NCI-H187 treated with DMSO at 0.1 percent for 48 hours (cell line): ENCODE data around the gene MAP3K19.
A peak's percentile ranks its signal among the peaks of the same experiment; 100 is the strongest.

Experiments used
- DNase-seq: peaks from one replicate; lab custom pipeline; 2025; lab: John Stamatoyannopoulos, UW

Gene MAP3K19

DNA sequence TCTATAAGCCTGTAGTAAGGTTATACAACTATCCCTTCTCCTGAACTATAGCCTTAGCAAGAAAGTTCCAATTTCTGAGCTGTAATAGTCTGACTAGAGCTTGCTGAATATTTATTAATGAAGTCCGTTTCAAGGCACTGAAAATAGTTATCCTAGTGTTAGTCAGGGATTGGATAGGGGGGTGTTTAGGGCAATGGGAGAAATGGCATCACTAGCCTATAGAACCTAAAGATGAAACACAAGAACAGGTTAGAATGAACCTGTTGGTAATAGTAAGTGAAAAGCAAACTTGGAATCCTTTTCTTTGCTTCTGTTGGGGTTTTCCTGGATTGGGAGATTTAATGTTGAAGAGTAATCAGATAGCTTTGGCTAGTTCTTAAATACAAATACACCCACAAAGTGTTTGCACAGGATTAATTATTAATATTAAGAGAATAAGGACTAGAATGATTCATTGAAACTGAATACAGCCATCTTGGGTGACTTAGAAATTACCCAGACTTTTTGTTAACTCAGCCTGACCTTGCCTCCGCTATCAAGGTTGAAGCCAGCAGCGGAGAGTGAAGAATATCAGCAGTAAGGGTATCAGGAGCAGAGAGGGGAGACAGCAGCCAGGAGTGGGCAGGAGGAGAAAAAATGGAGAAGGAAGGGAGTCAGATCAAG lies 114.3 kb downstream of the MAP3K19 start:
- DNase-seq, result no peak

DNA sequence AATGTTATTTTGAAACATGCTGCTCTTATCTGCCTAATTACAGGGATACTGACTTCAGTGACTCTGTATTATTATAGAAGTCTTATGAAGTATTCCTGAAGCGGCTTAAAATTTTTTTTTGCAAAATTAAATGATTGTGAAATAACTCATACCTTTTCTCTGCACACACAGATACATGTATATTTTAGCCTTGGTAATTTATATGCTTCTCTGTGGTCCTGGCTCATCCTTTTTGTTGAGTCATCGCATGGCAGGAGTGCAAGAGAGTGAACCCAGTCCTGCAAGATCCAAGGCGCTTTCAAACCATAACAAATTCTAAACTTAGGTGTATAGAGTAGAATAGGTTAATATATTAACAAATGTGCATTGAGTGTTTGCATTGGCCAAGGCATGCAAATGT lies 120.1 kb downstream of the MAP3K19 start:
- DNase-seq, result no peak

DNA sequence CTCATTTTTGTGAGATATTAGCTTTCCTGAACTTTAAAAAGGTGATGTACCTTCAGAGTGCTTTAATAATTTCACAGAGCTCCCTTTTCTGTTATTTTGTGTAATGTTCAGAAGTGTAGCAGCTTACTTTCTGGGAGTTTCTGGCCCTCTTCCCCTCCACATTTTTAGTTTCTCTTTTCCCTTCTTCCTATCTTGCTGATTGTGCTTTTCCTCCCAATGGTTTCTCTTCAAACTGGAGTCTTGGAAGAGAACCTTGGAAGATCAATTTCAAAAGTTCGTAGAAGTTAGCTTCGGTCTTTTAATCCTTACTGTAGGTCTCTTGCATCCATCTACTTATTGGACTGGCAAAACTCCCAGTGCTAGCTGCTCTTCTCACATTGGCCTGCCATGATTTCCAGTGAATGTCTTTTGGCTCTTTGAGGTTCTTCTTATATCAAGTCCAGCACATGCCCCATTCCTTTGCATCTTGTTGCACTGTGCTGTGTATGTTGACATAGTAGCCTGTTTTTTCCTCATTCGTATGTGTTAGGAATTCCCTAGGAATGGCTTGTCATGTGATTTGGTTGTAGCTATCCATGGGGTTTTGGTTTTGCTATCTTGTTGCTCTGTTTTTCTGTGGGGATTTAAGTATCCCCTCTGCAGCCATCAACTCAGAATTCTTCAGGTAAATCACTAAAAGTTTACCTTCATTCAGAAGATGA lies 120.9 kb downstream of the MAP3K19 start:
- no peak for DNase-seq

DNA sequence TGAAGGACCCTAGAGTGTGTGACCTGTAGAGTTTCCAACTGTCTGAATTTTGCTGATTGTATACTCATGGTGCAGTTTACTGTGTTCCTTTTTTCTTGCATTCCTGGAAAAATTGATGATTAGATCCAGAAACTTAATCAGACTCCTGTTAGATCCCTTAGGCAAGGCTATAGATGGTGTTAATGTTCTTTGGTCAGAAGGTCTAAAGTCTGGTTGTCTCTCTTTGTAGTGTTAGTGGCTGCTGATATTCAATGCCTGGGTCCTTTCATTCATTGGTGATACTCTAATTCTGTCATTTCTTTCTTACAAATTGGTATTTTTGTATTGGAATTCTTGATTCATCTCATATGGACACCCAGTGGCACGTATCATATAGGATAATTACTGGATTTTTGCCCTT lies 122.3 kb downstream of the MAP3K19 start:
- DNase-seq, result no peak

DNA sequence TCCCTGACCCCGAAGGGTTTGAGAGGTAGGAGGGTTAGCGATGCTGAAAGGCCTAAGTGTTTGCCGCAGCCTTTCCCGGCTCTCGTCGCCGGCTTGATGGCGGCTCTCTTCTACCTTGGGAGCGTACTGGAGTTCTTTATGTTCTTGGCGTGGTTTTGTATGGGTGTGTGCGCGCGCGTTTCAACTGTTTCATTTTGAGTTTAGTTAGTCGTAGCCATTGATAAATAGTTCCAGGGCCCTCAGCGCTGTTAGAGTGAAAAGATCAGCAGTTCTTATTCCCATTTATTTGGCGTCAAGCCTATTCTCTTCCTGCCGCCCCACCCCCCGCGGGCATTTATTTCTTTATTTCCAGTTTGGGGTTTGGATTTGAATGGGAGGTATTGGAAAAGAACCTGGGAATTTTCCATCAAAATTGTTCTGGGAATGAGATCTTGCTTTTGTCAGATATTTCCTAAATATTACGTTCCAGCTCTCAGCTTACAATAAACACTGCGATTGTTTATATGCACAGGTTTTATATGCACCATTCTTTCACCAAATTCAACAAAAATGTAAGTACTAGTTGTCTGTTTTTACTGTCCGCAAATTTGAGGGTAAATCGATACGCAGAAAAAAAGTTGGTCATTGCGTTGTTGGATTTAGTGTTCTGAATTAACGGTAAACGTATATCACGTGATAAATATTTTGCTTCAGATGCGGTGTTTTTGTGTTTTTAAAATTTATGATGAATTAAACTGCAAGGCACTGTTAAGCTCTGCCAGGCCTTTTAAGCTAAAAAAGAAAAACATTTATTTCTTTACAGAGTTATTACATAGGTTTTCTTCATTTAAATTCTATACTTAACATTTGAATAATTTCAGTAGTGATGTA lies 127.7 kb downstream of the MAP3K19 start:
- no peak for DNase-seq

DNA sequence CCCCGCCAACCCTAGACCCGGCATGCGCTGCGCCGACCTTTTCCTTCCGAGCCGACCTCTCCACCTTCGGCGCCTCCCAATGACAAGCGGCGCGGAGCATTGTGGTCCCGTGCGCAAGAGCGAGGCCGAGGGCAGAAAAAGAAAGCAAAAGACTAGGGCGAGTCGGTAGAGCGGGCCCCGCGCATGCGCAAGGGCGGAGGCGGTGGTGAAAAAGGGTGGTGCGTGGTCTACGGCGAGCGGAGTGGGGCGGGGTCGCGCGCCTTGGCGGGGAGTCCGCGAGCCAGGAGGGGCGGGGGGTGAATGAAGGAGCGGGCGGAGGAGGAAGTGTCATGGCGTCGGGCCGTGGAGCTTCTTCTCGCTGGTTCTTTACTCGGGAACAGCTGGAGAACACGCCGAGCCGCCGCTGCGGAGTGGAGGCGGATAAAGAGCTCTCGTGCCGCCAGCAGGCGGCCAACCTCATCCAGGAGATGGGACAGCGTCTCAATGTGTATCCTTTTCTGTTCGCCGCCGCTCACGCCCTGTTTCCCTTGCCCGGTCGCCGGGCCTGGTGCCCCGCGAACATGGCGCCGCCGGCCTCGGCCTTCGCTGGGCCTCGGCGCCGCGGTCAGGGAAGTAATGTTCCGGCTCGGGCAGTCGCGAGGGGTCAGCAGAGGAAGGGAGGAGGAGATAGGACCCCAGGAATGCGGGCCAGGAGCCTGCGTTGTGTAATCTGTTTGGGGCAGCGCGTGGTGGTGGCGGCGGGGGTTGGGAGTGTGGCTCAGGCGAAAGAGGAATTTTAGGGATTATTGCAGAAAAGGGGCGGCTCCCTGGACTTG lies 128.5 kb downstream of the MAP3K19 start, which contains the start of gene CCNT2:
Gene CCNT2, plus strand, starts transcription at position 297 of the 815 bp plus-strand sequence. Its CDS starts 33 bp downstream, at position 330.
- peak; percentile 83 for DNase-seq

DNA sequence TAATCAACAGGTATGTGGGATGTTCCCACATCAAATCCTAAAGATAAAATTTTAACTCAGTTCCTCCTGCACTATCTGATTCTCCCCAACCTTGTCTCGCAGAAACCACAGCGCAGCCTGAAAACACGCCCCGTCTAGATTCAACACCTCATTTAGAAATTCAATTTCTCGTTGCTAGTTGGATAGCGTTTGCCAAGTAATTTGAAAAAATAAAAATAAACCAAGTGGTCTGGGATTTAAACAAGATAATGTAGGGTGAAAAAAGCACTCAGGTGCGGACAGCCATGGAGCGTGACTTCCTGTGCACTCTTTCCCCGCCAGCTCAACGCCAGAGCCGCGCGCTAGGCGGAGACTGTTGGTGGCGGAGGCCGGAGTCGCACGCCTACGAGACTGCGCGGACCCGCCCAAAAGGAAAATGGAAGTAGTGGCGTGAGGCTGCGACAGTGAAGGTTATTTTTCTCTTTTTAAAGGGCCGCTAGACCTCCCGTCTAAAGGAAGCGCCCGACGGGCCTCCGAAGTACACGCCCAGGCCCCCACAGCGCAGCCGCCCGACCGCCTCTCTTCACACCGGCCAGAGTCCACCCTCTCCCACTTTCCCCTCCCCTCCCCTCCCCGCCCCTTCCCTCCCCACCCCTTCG lies 129.2 kb downstream of the MAP3K19 start:
- peak; percentile 60 for DNase-seq

DNA sequence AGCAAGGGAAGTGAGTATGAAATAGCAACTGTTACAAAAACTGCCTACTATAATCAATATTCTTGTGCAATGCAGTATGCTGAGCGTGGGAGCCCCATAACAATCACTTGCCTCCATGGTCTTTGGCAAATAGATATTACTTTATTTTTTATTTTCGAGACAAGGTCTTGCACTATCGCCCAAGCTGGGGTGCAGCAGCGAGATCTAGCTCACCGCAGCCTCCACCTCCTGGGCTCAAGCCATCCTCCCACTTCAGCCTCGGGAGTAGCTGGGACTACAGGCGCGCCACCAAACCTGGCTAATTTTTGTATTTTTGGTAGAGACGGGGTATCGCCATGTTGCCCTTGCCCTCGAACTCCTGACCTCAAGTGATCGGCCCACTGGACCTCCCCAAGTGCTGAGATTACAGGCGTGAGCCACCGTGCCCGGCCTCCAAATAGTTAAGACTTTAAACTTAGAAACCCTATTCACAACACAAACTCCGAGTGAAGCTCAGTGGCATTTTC lies 129.8 kb downstream of the MAP3K19 start:
- DNase-seq, result no peak
